Measurements from ENCODE around the gene SPOCK1.

The SPOCK1 gene

GRCh38 chr5:137272831-137273230 lies 226.3 kb downstream of the SPOCK1 start:
- no peak overlapping the region for H3K4me3 ChIP-seq (ENCODE audit: low read length)
- TF ChIP-seq, protein P1, sequence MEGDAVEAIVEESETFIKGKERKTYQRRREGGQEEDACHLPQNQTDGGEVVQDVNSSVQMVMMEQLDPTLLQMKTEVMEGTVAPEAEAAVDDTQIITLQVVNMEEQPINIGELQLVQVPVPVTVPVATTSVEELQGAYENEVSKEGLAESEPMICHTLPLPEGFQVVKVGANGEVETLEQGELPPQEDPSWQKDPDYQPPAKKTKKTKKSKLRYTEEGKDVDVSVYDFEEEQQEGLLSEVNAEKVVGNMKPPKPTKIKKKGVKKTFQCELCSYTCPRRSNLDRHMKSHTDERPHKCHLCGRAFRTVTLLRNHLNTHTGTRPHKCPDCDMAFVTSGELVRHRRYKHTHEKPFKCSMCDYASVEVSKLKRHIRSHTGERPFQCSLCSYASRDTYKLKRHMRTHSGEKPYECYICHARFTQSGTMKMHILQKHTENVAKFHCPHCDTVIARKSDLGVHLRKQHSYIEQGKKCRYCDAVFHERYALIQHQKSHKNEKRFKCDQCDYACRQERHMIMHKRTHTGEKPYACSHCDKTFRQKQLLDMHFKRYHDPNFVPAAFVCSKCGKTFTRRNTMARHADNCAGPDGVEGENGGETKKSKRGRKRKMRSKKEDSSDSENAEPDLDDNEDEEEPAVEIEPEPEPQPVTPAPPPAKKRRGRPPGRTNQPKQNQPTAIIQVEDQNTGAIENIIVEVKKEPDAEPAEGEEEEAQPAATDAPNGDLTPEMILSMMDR (conservative IDR thresholded peaks at IDR 0.05; ENCODE audit: low read depth, low read length) = no peak
- no peak for DNase-seq (ENCODE audit: low read depth)

DNA sequence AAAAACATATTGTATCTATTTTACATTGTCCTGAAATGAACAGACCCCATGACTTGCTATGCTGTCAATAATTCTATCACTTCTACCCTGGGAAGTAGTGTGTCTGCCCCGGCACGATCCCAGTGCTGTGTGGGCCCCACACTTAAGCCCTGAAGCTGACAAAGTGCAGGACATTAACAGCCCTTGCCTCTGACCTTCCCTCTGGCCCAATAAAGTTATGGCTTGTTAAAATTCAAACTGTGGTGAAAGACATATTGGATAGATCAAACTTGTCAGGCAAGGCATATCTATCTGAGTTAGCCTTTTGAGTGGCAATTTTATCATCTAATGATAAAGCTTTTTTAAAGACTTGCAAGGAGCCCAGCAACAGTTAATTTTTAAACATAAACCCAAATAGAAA lies 229.2 kb downstream of the SPOCK1 start:
- H3K4me3 ChIP-seq (ENCODE audit: low read length) = no peak overlapping the region
- TF ChIP-seq, protein P1 (conservative IDR thresholded peaks at IDR 0.05; ENCODE audit: low read depth, low read length) = no peak
- no peak for DNase-seq (ENCODE audit: low read depth)

- TF ChIP-seq, protein P1 (conservative IDR thresholded peaks at IDR 0.05; ENCODE audit: low read depth, low read length) = no peak
- H3K4me3 ChIP-seq (ENCODE audit: low read length) = no peak overlapping the region
- DNase-seq (ENCODE audit: low read depth) = no peak
Measured at GRCh38 chr5:137269274-137269673, 229.9 kb downstream of the SPOCK1 start.

DNA sequence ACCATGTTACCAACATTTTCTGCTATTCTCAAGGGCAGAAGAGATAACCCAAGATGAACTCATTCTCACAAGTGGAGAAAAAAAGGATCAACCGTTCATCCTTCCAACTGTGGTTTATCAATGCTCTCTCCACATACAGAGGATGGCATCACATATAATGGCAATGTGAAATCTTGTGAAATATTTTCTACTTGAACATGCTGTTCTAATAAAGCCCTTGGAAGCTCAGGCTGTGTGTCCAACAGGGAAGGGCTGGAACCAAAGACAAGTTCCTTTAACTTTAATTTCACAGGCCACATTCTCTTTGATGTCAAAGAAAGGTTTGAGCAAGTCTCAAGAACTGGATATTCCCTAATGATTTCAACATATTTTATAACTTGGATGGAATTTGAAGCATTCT lies 230.5 kb downstream of the SPOCK1 start:
- H3K4me3 ChIP-seq (ENCODE audit: low read length) = no peak overlapping the region
- no peak for DNase-seq (ENCODE audit: low read depth)
- TF ChIP-seq, protein P1 (conservative IDR thresholded peaks at IDR 0.05; ENCODE audit: low read depth, low read length) = no peak

GRCh38 chr5:137266186-137266585 lies 232.9 kb downstream of the SPOCK1 start:
- DNase-seq (ENCODE audit: low read depth) = no peak
- TF ChIP-seq, protein P1 (conservative IDR thresholded peaks at IDR 0.05; ENCODE audit: low read depth, low read length) = no peak

GRCh38 chr5:137265457-137265856 lies 233.7 kb downstream of the SPOCK1 start:
- no peak overlapping the region for H3K4me3 ChIP-seq (ENCODE audit: low read length)
- TF ChIP-seq, protein P1 (conservative IDR thresholded peaks at IDR 0.05; ENCODE audit: low read depth, low read length) = no peak

More at GRCh38 chr5:137266186-137266585, 232.9 kb downstream of the SPOCK1 start:
- no peak overlapping the region for H3K4me3 ChIP-seq (ENCODE audit: low read length)

GRCh38 chr5:137264573-137264972 lies 234.6 kb downstream of the SPOCK1 start:
- DNase-seq (ENCODE audit: low read depth) = no peak
- TF ChIP-seq, protein P1 (conservative IDR thresholded peaks at IDR 0.05; ENCODE audit: low read depth, low read length) = no peak
- H3K4me3 ChIP-seq (ENCODE audit: low read length) = no peak overlapping the region

More at GRCh38 chr5:137265457-137265856, 233.7 kb downstream of the SPOCK1 start:
- DNase-seq (ENCODE audit: low read depth) = no peak
